GM10266 (cell line): ENCODE data around the gene SEMA4B.

Source experiments
- DNase-seq: peaks from one replicate; pipeline ENCODE4 v3.0.0; 2012; ENCODE audit errors: extremely low spot score
- TF ChIP-seq, protein P1 (sequence below): IDR thresholded peaks from 2 replicates; pipeline ENCODE4 v1.5.1; 2012; ENCODE audit warnings: mild to moderate bottlenecking, low read depth; ENCODE audit not compliant: control insufficient read depth, insufficient read depth; ENCODE audit errors: missing control alignments

The SEMA4B gene

DNA sequence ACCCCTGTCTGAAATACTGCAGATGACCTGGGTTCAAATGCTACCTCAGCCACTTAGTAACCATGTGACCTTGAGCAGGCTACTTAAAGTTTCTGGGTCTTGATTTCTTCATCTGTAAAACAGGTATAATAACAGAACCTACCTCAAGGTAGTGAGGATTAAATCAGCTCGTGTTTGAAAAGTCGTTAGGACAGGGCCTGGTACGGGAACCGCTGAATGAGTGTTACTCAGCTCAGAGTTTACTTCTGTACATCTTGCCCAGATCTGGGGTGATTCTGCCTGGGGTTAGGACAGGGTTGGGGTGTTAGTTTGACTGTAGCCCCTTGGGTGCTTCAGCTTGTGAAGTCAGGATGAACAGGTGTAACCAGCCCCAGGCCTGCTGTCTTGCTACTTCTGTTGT lies 1.8 kb downstream of the SEMA4B start:
- TF ChIP-seq, protein P1, sequence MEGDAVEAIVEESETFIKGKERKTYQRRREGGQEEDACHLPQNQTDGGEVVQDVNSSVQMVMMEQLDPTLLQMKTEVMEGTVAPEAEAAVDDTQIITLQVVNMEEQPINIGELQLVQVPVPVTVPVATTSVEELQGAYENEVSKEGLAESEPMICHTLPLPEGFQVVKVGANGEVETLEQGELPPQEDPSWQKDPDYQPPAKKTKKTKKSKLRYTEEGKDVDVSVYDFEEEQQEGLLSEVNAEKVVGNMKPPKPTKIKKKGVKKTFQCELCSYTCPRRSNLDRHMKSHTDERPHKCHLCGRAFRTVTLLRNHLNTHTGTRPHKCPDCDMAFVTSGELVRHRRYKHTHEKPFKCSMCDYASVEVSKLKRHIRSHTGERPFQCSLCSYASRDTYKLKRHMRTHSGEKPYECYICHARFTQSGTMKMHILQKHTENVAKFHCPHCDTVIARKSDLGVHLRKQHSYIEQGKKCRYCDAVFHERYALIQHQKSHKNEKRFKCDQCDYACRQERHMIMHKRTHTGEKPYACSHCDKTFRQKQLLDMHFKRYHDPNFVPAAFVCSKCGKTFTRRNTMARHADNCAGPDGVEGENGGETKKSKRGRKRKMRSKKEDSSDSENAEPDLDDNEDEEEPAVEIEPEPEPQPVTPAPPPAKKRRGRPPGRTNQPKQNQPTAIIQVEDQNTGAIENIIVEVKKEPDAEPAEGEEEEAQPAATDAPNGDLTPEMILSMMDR, result no peak
- DNase-seq, result no peak

DNA sequence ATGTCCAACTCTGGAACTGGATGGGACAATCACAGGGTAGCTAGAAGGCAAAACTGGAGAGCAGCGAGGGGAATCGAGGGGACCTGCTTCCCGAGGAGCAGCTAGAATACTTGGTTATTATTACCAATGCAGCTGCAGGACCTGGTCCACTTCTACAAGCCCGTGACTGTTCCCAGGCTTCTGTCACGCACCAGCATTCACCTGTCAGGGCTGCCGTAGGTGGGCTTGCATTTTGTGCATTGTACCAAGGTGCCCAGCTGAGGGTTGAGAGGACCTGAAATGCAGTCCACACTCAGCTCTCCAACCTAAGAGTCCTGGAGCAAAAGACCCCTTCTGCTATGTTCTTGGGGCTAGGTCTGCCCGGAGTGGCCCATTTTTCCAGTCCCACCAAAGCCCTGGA lies 2.3 kb downstream of the SEMA4B start:
- TF ChIP-seq, protein P1, result no peak

DNA sequence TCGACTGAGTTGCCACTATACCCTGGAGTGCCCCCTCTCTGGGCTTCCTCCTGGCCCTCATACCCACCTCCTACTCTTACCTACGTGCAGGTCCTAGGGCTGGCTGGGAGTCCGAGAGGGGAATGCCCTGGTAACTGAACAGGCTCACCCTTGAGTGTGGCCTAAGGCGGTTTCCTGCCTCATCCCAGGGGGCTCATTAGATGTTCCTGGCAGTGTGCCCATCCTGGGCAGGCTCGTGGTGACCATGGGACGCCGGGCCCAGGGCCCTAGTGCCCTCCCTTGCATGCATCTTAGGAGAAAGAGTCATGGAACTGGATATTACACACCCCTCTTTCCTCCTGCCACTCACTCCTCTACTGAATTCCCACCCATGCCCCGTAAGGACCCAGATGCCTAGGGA lies 2.8 kb downstream of the SEMA4B start:
- no peak for DNase-seq
- TF ChIP-seq, protein P1, result no peak

More for the DNA sequence above, 2.3 kb downstream of the SEMA4B start:
- DNase-seq, result no peak

DNA sequence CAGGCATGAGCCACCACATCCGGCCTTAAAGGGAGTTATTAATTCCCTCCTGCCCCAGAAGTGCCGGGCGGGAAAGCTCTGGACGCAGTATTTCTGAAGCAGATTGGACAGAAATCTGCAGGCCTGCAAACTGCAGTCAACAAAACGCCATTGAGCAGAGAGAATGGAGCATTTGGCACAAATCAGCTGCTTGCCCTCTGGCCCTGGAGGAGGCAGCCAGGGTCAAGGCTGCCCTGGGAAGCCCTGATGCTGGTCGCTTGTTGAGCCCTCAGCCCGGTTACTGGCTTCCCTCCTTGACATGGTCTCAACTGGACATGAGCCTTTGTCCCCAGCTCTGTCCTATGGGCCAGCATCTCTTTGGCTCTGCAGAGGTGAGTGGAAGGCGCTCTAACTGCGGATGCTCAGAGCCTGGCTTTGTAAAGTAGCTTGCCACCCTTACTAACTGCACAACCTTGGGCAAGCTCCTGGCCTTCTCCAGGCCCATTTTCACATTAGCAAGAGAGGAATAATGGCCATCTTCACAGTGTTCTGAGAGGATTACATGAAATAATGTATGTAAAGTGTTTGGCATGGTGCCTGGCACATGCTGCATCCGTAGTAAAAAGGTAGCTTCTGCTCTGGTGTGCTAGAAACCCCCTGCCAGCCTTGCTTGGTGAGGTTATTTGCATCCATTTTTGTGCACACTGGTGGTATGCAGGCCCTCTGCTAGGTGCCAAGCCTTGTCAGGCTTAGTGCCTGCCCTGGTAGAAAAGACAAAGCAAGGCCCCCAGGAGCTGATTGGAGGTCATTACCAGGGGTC lies 4.1 kb downstream of the SEMA4B start:
- no peak for DNase-seq
- TF ChIP-seq, protein P1, result no peak

DNA sequence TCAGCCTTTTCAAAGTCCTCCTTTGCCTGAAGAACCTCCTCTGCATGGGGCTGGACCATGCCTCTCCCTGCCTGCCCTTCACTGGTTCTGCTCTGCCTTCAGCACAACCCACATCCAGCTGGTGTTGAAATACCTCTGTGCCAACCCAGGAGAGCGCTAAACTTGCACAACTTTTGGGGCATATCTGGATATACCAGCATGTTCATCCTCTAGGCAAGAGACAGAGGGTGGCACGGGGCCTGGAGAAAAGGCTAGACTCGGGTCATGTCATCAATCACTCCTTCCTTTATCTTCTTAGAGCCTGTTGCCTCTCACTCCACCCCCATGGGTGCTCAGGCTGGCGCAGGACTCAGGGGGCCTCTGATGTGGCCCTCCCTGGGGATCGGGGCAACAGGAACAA lies 4.8 kb downstream of the SEMA4B start:
- no peak for DNase-seq
- TF ChIP-seq, protein P1, result no peak

DNA sequence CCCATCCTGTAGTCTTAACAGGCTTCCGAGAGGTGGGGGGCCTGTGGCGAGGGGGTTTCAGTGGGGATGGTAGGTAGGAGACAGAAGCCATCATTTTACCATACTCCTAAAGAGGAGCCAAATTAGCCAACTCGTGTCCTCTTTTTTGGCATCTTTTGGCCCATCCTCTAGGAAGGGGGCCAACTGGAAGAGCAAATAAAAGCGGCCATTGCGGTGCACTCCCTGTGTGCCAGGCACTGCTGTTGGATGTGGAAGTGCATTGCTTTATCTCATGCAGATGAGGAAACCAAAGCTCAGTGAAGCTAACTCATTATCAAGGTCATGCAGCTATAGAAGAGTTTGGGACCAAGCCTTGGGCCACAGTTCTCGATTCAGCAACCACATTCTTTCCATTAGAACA lies 6.1 kb downstream of the SEMA4B start:
- DNase-seq, result no peak
- TF ChIP-seq, protein P1, result no peak

DNA sequence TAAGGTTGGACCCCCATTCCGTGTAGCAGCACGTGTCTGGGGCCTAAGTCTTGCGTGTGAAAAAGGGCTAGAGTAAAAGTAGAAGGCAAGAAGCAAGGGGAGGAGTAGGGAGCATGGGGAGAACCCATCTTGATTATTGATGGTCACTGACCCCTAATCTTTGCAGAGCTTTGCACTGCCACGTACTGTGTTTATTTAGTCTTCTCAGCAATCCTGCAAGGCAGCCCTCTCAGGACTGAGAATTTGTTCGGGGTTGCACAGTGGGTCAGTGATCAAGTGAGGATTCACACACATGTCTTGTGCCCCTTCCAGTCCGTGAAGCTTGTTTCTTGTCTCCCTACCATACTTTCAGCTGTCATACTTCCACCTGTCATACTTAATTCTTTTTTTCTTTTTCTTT lies 7.2 kb downstream of the SEMA4B start:
- TF ChIP-seq, protein P1, result no peak
- DNase-seq, result no peak
